C4-2B (cell line): ENCODE data around the gene EEF2K.

Experiments used
- H3K27ac ChIP-seq: fragments of 450-650 bp; 2 replicates; pipeline ENCODE4 v1.5.1; 2017
- ZFX ChIP-seq: fragments of 450-650 bp; IDR thresholded peaks from 2 replicates; pipeline ENCODE4 v1.6.1; 2017
- TF ChIP-seq, protein P1 (sequence below): fragments of 450-650 bp; conservative IDR thresholded peaks from 2 replicates; pipeline ENCODE4 v1.5.1; 2017; ENCODE audit warnings: mild to moderate bottlenecking

The EEF2K gene

DNA sequence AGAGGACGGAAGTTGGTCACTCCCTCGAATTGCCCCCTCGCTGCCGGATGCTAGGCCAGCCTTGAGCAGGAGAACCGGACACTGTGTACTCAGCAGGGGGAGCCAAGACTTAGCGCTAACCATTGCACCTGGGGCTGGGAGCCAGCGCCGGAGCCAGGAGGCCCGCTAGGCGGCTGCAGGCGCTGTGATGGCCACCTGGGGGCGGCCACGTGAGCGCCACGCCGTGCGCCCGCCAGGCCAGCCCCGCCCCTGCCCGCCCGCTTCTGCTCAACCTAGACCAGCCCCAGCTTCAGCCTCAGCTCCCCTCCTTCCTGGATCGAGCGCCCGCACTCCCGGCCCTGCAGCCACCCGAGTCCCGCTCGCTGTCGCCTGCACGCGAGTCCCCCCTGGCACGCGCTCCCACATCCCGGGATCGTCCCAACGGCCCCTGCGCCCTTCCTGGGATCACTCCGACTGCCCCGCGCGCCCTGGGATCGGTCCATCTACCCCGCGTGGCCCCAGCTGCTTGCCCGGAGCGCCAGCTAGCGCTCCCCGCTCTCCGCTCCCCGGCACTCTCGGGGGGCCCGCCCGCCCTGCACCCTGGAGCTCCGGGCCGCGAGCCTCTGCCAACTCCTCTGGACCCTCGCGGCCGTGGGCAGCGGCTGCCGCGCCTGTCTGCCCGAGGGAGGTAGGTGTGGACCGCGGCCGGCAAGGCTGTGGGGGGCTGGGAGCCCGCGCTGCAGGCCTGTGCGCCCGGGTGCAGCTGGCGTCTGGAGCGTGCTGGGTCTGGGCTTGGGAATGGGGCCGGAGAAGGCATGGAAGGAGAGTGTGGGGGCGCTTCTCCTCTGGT lies at the start of gene EEF2K:
Gene EEF2K, plus strand, starts transcription at position 266 of the 829 bp plus-strand sequence. CDS start 19,452 bp downstream, outside the sequence.
- H3K27ac ChIP-seq = peak within 1 kb of the TSS; percentile 94
- peak; percentile 81; the same call in 1 of the 2 replicates for TF ChIP-seq ZFX
- TF ChIP-seq, protein P1, sequence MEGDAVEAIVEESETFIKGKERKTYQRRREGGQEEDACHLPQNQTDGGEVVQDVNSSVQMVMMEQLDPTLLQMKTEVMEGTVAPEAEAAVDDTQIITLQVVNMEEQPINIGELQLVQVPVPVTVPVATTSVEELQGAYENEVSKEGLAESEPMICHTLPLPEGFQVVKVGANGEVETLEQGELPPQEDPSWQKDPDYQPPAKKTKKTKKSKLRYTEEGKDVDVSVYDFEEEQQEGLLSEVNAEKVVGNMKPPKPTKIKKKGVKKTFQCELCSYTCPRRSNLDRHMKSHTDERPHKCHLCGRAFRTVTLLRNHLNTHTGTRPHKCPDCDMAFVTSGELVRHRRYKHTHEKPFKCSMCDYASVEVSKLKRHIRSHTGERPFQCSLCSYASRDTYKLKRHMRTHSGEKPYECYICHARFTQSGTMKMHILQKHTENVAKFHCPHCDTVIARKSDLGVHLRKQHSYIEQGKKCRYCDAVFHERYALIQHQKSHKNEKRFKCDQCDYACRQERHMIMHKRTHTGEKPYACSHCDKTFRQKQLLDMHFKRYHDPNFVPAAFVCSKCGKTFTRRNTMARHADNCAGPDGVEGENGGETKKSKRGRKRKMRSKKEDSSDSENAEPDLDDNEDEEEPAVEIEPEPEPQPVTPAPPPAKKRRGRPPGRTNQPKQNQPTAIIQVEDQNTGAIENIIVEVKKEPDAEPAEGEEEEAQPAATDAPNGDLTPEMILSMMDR = peak; percentile 89

- TF ChIP-seq ZFX = no peak
- TF ChIP-seq, protein P1 = no peak
- no peak overlapping the region for H3K27ac ChIP-seq
Observed at GRCh38 chr16:22161401-22161800, 44.7 kb upstream of the EEF2K start.

DNA sequence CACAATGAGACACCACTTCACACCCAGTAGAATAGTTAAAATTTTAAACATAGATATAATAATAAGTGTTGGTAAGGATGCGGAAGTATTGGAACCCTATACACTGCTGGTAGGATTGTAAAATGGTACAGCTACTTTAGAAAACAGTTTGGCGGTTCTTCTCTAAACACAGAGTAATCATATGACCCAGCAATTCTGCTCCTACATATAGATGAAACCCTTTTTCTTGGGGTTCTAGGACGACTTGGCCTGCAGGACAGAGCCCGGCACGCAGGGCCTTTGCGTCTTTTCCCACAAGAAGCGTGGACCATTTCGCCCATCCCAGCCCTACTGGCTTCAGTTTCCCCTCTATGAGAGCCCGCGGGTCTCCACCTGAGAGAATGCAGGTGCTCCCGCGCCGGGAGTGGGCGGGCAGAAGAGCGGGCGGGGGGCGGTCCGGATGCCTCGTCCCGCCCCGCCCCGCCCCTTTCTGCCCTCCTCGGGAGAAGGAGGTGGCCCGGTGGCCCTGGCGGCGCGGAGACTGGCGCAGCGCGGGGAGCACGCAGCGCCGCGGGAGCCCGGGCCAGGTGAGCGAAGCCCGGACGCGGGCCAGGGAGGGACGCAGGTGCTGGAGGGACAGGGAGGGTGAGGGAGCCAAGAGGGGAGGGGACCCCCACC lies 44.0 kb upstream of the EEF2K start, which contains the start of gene SDR42E2:
Gene SDR42E2, plus strand, starts transcription at position 508 of the 657 bp plus-strand sequence. CDS start 3,077 bp downstream, outside the sequence.
- TF ChIP-seq ZFX = no peak
- TF ChIP-seq, protein P1 = no peak
- no peak within 1 kb of the TSS for H3K27ac ChIP-seq

- H3K27ac ChIP-seq = no peak overlapping the region
- no peak for TF ChIP-seq ZFX
- TF ChIP-seq, protein P1 = no peak
Observed at GRCh38 chr16:22162656-22163009, 43.4 kb upstream of the EEF2K start.

GRCh38 chr16:22163806-22164205 lies 42.3 kb upstream of the EEF2K start:
- TF ChIP-seq ZFX = no peak
- TF ChIP-seq, protein P1 = no peak
- no peak overlapping the region for H3K27ac ChIP-seq

DNA sequence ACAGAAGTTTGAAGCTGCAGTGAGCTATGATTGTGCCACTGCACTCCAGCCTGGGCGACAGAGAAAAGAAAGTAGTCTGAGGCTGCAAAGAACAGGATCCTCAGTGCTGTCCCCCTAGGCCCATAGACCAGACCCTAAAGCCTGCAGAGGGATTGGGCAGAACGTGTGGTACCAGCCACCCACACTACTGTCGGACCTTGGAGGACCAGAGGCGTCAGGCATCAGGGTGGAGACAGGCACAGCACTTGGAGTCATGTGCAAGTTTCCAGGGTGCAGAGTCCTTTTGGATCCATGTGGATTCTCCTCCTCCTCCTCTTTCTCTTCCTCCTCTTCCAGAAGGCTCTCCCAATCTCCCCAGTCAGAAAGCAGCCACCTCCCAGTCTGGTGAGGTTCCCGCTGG lies 41.6 kb upstream of the EEF2K start:
- H3K27ac ChIP-seq = no peak overlapping the region
- no peak for TF ChIP-seq ZFX
- TF ChIP-seq, protein P1 = no peak
